Fibroblast of lung (primary cell): Measurements from ENCODE around the gene DDX27. TPM values are rescaled to one million over a fixed set of nuclear protein-coding genes. Genes with fewer than 3 reads are reported as not detected.

Source experiments
- DNase-seq, 2 donors: peaks; one replicate each; pipeline versions ENCODE4 v3.0.0 to v3.0.0-alpha.2; 2010; ENCODE audit warnings: low read depth in 2 of 2
- H2AFZ ChIP-seq: 2 replicates; pipeline ENCODE4 v1.5.1; 2012; ENCODE audit warnings: low read length, control low read depth, inconsistent platforms
- H3K27ac ChIP-seq: 2 replicates; pipeline ENCODE4 v1.5.1; 2011; ENCODE audit warnings: low read length, control low read depth; ENCODE audit not compliant: insufficient read depth
- H3K27me3 ChIP-seq: 2 replicates; pipeline ENCODE4 v1.5.1; 2011; ENCODE audit warnings: mild to moderate bottlenecking, low read length; ENCODE audit not compliant: control insufficient read depth, insufficient read depth
- H3K36me3 ChIP-seq: 2 replicates; pipeline ENCODE4 v1.5.1; 2011; ENCODE audit warnings: low read length; ENCODE audit not compliant: control insufficient read depth, insufficient read depth
- H3K4me1 ChIP-seq: 2 replicates; pipeline ENCODE4 v1.5.1; 2011; ENCODE audit warnings: low read length; ENCODE audit not compliant: control insufficient read depth, insufficient read depth; ENCODE audit errors: extremely low read depth
- H3K4me2 ChIP-seq: 2 replicates; pipeline ENCODE4 v1.5.1; 2011; ENCODE audit warnings: low read length, control low read depth; ENCODE audit not compliant: insufficient read depth; ENCODE audit errors: extremely low read depth
- H3K4me3 ChIP-seq, 4 experiments: fragments of 200-600 bp in 1 of 4; sonication (generic) in 1 of 4; replicated peaks in 1 of 4; 2 replicates each; pipeline ENCODE4 v1.5.1; 2011 to 2016; ENCODE audit warnings: low read length in 4 of 4, low read depth in 3 of 4, mild to moderate bottlenecking in 3 of 4, control low read depth in 2 of 4, inconsistent platforms in 1 of 4, mixed read lengths in 1 of 4; ENCODE audit not compliant: insufficient read depth in 1 of 4; ENCODE audit errors: control extremely low read depth in 1 of 4
- H3K79me2 ChIP-seq: 2 replicates; pipeline ENCODE4 v1.5.1; 2012; ENCODE audit warnings: mild to moderate bottlenecking, low read length, inconsistent platforms; ENCODE audit not compliant: control insufficient read depth, insufficient read depth
- H3K9ac ChIP-seq: 2 replicates; pipeline ENCODE4 v1.5.1; 2011; ENCODE audit warnings: mild to moderate bottlenecking, low read length, control low read depth; ENCODE audit not compliant: insufficient read depth
- H3K9me3 ChIP-seq: 2 replicates; pipeline ENCODE4 v1.5.1; 2012; ENCODE audit warnings: low read depth, low read length; ENCODE audit not compliant: control insufficient read depth, insufficient read depth
- H4K20me1 ChIP-seq: 2 replicates; pipeline ENCODE4 v1.5.1; 2011; ENCODE audit warnings: low read length; ENCODE audit not compliant: control insufficient read depth, insufficient read depth; ENCODE audit errors: extremely low read depth
- CTCF ChIP-seq, 2 donors: IDR thresholded peaks in 1 of 2; conservative IDR thresholded peaks in 1 of 2; 1 replicate in 1 of 2; 2 replicates in 1 of 2; pipeline ENCODE4 v1.5.1; 2011 to 2012; ENCODE audit warnings: low read length in 2 of 2, control low read depth in 1 of 2, inconsistent platforms in 1 of 2, low read depth in 1 of 2, mild to moderate bottlenecking in 1 of 2
- EZH2 ChIP-seq: IDR thresholded peaks from 2 replicates; pipeline ENCODE4 v1.5.1; 2012; ENCODE audit warnings: low read length, control low read depth, mild to moderate bottlenecking; ENCODE audit errors: missing control alignments
- polyA minus RNA-seq: library from RNA; depleted of rRNA, polyadenylated mRNA; stranded (reverse); fragments of >200 nt; gene quantifications from 2 replicates; pipeline ENCODE4 v1.2.3, GENCODE V29; 2011; ENCODE audit warnings: low replicate concordance
- polyA plus RNA-seq, 2 donors: library from polyadenylated mRNA; depleted of rRNA in 1 of 2; stranded (reverse) in 1 of 2; unstranded in 1 of 2; fragments of >200 nt; gene quantifications; 2 replicates each; pipeline ENCODE4 v1.2.1, GENCODE V29; 2011 to 2012; ENCODE audit warnings: missing spikeins in 1 of 2
- total RNA-seq: library from RNA; depleted of rRNA; stranded (reverse); fragments of >200 nt; gene quantifications from 2 replicates; pipeline ENCODE4 v1.2.1, GENCODE V29; 2014

The DDX27 gene
- total RNA-seq (32.5 and 35.7 TPM in 2 replicates), polyA plus RNA-seq (24.7 and 30.1 TPM in 2 replicates), polyA minus RNA-seq (39.9 and 41.4 TPM in 2 replicates)
- 25.8 and 31.4 TPM in 2 replicates for polyA plus RNA-seq (2012)

- H3K27me3 ChIP-seq: no peaks in the 10 kb centered on the region
- DNase-seq: peak; percentile 97 to 99
- H3K27ac ChIP-seq: peak within 1 kb of the TSS; percentile 92
- no peak for TF ChIP-seq CTCF (conservative IDR thresholded peaks at IDR 0.05 in 1 of 2, IDR thresholded peaks at IDR 0.05 in 1 of 2; ENCODE audit: low read depth in 1 of 2, low read length in 2 of 2)
- TF ChIP-seq EZH2: no peak
- peak within 1 kb of the TSS; percentile 51 to 93 (median 80) for H3K4me3 ChIP-seq
- peak within 1 kb of the TSS; percentile 76 for H3K9ac ChIP-seq
- H2AFZ ChIP-seq: peak within 1 kb of the TSS; percentile 96
- peaks cover 16% of the 10 kb centered on the region for H3K79me2 ChIP-seq
- H4K20me1 ChIP-seq: no peaks in the 10 kb centered on the region
- peaks cover 3% of the 10 kb centered on the region for H3K4me1 ChIP-seq
- H3K4me2 ChIP-seq: peak within 1 kb of the TSS; percentile 86
- peaks cover 2% of the 10 kb centered on the region for H3K36me3 ChIP-seq
- H3K9me3 ChIP-seq: no peaks in the 10 kb centered on the region
Observed at GRCh38 chr20:49219091-49219923, at the start of gene DDX27. Gene DDX27 (plus strand): TSS chr20:49219416. CDS start chr20:49219449, 33 bp downstream.

GRCh38 chr20:49169547-49169946, 49.7 kb upstream of the DDX27 start:
- no peak overlapping the region for H2AFZ ChIP-seq
- no peaks in the 10 kb centered on the region for H3K27me3 ChIP-seq
- H4K20me1 ChIP-seq: no peaks in the 10 kb centered on the region
- peaks cover 2% of the 10 kb centered on the region for H3K36me3 ChIP-seq
- no peak overlapping the region for H3K4me2 ChIP-seq
- no peak for DNase-seq
- peaks cover 4% of the 10 kb centered on the region for H3K4me1 ChIP-seq
- H3K79me2 ChIP-seq: peaks cover 37% of the 10 kb centered on the region
- H3K27ac ChIP-seq: no peak overlapping the region
- TF ChIP-seq CTCF (conservative IDR thresholded peaks at IDR 0.05 in 1 of 2, IDR thresholded peaks at IDR 0.05 in 1 of 2; ENCODE audit: low read depth in 1 of 2, low read length in 2 of 2) (no peak), EZH2 (no peak)
- no peak overlapping the region for H3K4me3 ChIP-seq
- no peaks in the 10 kb centered on the region for H3K9me3 ChIP-seq
- no peak overlapping the region for H3K9ac ChIP-seq

GRCh38 chr20:49170714-49171113, 48.5 kb upstream of the DDX27 start:
- Histone ChIP-seq H3K27me3 (no peaks in the 10 kb centered on the region), H3K4me2 (no peak overlapping the region), H3K36me3 (no peaks in the 10 kb centered on the region), H3K79me2 (peaks cover 34% of the 10 kb centered on the region), H3K4me1 (peaks cover 4% of the 10 kb centered on the region), H2AFZ (no peak overlapping the region), H3K9ac (no peak overlapping the region), H3K27ac (no peak overlapping the region), H4K20me1 (no peaks in the 10 kb centered on the region), H3K9me3 (no peaks in the 10 kb centered on the region), H3K4me3 (no peak overlapping the region)
- DNase-seq: no peak
- TF ChIP-seq CTCF (conservative IDR thresholded peaks at IDR 0.05 in 1 of 2, IDR thresholded peaks at IDR 0.05 in 1 of 2; ENCODE audit: low read depth in 1 of 2, low read length in 2 of 2) (no peak), EZH2 (no peak)
